Loucy (cell line): Measurements from ENCODE around the gene CACNA2D4.

Experiments
- H2AFZ ChIP-seq: fragments of 200-600 bp; sonication (generic); 2 replicates; pipeline ENCODE4 v1.6.0; 2016; ENCODE audit warnings: antibody characterized with exemption, mild to moderate bottlenecking, low read length, moderate library complexity
- H3F3A ChIP-seq: fragments of 200-600 bp; 2 replicates; pipeline ENCODE4 v1.6.0; 2016; ENCODE audit warnings: antibody characterized with exemption, low read depth, mild to moderate bottlenecking
- H3K27me3 ChIP-seq: fragments of 200-600 bp; sonication (generic); 2 replicates; pipeline ENCODE4 v1.6.1; 2014; ENCODE audit warnings: low read length, mild to moderate bottlenecking; ENCODE audit not compliant: insufficient read depth, poor library complexity, severe bottlenecking
- H3K36me3 ChIP-seq: fragments of 200-600 bp; sonication (generic); 2 replicates; pipeline ENCODE4 v1.6.1; 2016; ENCODE audit warnings: low read length; ENCODE audit not compliant: insufficient read depth
- H3K4me1 ChIP-seq: fragments of 200-600 bp; sonication (generic); 2 replicates; pipeline ENCODE4 v1.5.1; 2014; ENCODE audit warnings: low read length, mild to moderate bottlenecking; ENCODE audit not compliant: insufficient read depth, poor library complexity, severe bottlenecking
- H3K4me2 ChIP-seq: fragments of 200-600 bp; sonication (generic); 2 replicates; pipeline ENCODE4 v1.6.0; 2014; ENCODE audit warnings: antibody characterized with exemption, low read length, low read depth, mild to moderate bottlenecking; ENCODE audit not compliant: poor library complexity, severe bottlenecking
- H3K4me3 ChIP-seq: fragments of 200-600 bp; sonication (generic); 2 replicates; pipeline ENCODE4 v1.5.1; 2014; ENCODE audit warnings: low read length, mild to moderate bottlenecking, mixed read lengths; ENCODE audit not compliant: poor library complexity, severe bottlenecking
- H3K79me2 ChIP-seq: fragments of 200-600 bp; sonication (generic); 2 replicates; pipeline ENCODE4 v1.6.1; 2014; ENCODE audit warnings: low read length; ENCODE audit not compliant: insufficient read depth
- H3K9ac ChIP-seq: fragments of 200-600 bp; sonication (generic); 2 replicates; pipeline ENCODE4 v1.6.0; 2014; ENCODE audit warnings: mild to moderate bottlenecking, low read depth, low read length, moderate library complexity; ENCODE audit not compliant: poor library complexity, severe bottlenecking
- H3K9me2 ChIP-seq: fragments of 200-600 bp; sonication (generic); replicated peaks from 2 replicates; pipeline ENCODE4 v1.6.1; 2016; ENCODE audit warnings: low read depth, low read length, mixed read lengths
- H3K9me3 ChIP-seq: fragments of 200-600 bp; sonication (generic); 2 replicates; pipeline ENCODE4 v1.6.1; 2014; ENCODE audit warnings: mild to moderate bottlenecking, antibody characterized with exemption, low read length, low read depth; ENCODE audit not compliant: insufficient read depth
- H4K20me1 ChIP-seq: fragments of 200-600 bp; sonication (generic); 2 replicates; pipeline ENCODE4 v1.6.0; 2014; ENCODE audit warnings: antibody characterized with exemption, low read length, mild to moderate bottlenecking; ENCODE audit not compliant: insufficient read depth, poor library complexity, severe bottlenecking
- EZH2phosphoT487 ChIP-seq: fragments of 200-600 bp; IDR thresholded peaks from 2 replicates; pipeline ENCODE4 v1.6.1; 2018; ENCODE audit warnings: antibody characterized with exemption, mild to moderate bottlenecking, moderate library complexity, borderline replicate concordance
- TF ChIP-seq, protein P1 (sequence below): fragments of 200-600 bp; sonication (generic); conservative IDR thresholded peaks from 2 replicates; pipeline ENCODE4 v1.5.1; 2014; ENCODE audit warnings: mild to moderate bottlenecking, antibody characterized with exemption, low read length

The CACNA2D4 gene

DNA sequence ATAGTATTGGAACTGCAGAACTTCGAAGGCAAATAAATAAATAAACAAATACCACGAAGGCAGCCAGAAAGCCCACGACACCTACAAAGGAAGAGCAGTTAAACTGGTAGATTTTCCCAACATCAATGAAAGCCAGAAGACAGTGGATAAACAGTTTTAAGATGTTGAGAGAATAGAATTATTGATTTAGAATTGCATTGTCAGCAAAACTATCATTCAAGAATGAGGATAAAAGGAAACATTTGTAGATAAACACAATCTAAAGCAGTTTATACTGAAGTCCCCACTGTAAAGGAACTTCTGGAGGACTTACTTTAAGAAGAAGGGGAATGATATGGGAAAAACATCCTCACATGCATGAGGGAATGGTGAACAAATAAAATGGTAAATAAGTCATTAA lies 29.5 kb downstream of the CACNA2D4 start:
- Histone ChIP-seq H3K4me2 (no peak overlapping the region), H3K9me2 (no peaks in the 10 kb centered on the region), H3K79me2 (no peaks in the 10 kb centered on the region), H3K36me3 (no peaks in the 10 kb centered on the region), H3F3A (no peaks in the 10 kb centered on the region), H4K20me1 (no peaks in the 10 kb centered on the region), H3K4me1 (no peaks in the 10 kb centered on the region), H3K4me3 (no peak overlapping the region), H3K9me3 (peaks cover 9% of the 10 kb centered on the region; the same call in 1 of the 2 replicates), H2AFZ (no peak overlapping the region), H3K27me3 (no peaks in the 10 kb centered on the region), H3K9ac (no peak overlapping the region)
- TF ChIP-seq EZH2phosphoT487, result no peak
- TF ChIP-seq, protein P1, sequence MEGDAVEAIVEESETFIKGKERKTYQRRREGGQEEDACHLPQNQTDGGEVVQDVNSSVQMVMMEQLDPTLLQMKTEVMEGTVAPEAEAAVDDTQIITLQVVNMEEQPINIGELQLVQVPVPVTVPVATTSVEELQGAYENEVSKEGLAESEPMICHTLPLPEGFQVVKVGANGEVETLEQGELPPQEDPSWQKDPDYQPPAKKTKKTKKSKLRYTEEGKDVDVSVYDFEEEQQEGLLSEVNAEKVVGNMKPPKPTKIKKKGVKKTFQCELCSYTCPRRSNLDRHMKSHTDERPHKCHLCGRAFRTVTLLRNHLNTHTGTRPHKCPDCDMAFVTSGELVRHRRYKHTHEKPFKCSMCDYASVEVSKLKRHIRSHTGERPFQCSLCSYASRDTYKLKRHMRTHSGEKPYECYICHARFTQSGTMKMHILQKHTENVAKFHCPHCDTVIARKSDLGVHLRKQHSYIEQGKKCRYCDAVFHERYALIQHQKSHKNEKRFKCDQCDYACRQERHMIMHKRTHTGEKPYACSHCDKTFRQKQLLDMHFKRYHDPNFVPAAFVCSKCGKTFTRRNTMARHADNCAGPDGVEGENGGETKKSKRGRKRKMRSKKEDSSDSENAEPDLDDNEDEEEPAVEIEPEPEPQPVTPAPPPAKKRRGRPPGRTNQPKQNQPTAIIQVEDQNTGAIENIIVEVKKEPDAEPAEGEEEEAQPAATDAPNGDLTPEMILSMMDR, result no peak

- no peak for TF ChIP-seq EZH2phosphoT487
- TF ChIP-seq, protein P1, result no peak
- H3K4me2 ChIP-seq, result no peak overlapping the region
- no peaks in the 10 kb centered on the region for H3K27me3 ChIP-seq
- H3K9me2 ChIP-seq, result no peaks in the 10 kb centered on the region
- no peak overlapping the region for H3K4me3 ChIP-seq
- H3K79me2 ChIP-seq, result no peaks in the 10 kb centered on the region
- H2AFZ ChIP-seq, result no peak overlapping the region
- H3K36me3 ChIP-seq, result no peaks in the 10 kb centered on the region
- no peaks in the 10 kb centered on the region for H4K20me1 ChIP-seq
- H3K4me1 ChIP-seq, result no peaks in the 10 kb centered on the region
- H3K9ac ChIP-seq, result no peak overlapping the region
- no peaks in the 10 kb centered on the region for H3K9me3 ChIP-seq
- no peaks in the 10 kb centered on the region for H3F3A ChIP-seq
Observed at GRCh38 chr12:1886396-1887008, 31.9 kb downstream of the CACNA2D4 start.

DNA sequence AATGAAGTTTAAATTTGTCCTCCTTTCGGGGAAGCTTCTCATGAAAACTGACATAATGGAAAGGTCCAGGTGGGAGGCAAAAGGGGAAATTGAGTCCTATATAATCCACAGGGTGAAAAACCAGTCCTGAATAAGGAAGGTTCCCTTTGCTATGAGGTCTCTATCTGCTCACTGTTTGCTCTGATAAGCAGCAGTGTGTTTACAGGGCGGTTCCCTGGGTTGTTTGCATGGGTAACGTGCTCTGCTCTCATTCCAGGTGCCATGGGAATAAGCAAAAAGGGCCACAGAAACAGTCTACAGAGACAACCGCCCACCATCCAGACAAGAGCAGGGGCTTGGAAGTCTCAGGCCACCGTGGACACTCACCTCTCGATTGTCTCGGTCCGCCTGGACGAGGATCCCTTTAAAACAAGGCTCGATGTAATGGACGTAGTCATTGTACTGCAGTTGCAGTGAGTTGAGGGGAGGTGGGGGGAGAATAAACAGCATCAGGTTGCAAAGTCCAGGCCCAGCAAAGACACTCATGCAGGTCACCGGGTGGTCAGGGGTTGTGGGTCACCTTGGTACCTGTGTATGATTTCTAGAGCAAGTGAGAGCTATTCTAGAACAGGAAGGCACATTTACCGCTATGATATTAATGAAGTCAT lies 32.7 kb downstream of the CACNA2D4 start:
- Histone ChIP-seq H3K27me3 (no peaks in the 10 kb centered on the region), H2AFZ (no peak overlapping the region)

More for the DNA sequence above, 32.7 kb downstream of the CACNA2D4 start:
- Histone ChIP-seq H3K9ac (no peak overlapping the region), H3F3A (no peaks in the 10 kb centered on the region), H3K9me3 (no peaks in the 10 kb centered on the region), H3K4me2 (no peak overlapping the region), H3K4me1 (no peaks in the 10 kb centered on the region), H3K79me2 (no peaks in the 10 kb centered on the region), H3K36me3 (no peaks in the 10 kb centered on the region), H4K20me1 (no peaks in the 10 kb centered on the region), H3K4me3 (no peak overlapping the region), H3K9me2 (no peaks in the 10 kb centered on the region)
- no peak for TF ChIP-seq EZH2phosphoT487
- TF ChIP-seq, protein P1, result no peak
